Measurements from ENCODE around the gene CYREN. TPM values are rescaled to one million over a fixed set of nuclear protein-coding genes. Genes with fewer than 3 reads are reported as not detected.
A peak's percentile ranks its signal among the peaks of the same experiment; 100 is the strongest.

CYREN gene
- total and polyA plus RNA-seq, 9 of the 15 experiments (the other 6 are each of a cell fraction or from before 2014, with no cell fraction given) = 13.9 to 108 (median 88.8) TPM

DNA sequence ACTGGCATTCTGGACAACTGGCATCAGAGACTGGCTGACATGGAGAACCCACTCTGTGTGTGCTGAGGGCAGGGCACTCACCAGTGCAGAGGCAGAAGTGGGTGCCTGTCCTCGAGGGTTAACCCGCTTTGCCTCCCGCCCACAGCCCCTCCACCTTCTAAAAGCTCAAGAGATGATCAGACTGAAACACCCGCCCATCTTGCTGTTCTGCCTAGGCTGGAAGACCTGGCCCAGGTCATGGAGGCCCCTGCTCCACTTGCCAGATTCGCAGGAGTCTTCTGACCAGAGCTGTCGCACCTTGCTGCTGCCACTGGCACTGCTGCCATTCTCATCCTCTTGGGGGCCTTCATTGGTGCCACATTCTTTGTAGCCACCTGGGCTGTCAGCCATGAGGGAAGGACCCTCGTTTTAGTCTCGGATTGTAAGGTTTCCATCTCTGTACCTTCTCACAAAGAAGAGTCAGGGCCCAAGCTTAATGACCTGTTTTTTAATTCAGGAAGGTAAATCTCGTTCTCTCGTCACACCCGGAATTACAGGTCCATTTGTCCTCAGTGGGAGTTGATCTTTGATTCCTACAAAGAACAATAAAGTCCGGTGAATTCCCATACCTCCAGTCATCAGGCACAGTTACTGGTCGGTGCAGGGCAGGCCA is 1.9 kb downstream of the CYREN start (continued):
- TF ChIP-seq, protein P1, sequence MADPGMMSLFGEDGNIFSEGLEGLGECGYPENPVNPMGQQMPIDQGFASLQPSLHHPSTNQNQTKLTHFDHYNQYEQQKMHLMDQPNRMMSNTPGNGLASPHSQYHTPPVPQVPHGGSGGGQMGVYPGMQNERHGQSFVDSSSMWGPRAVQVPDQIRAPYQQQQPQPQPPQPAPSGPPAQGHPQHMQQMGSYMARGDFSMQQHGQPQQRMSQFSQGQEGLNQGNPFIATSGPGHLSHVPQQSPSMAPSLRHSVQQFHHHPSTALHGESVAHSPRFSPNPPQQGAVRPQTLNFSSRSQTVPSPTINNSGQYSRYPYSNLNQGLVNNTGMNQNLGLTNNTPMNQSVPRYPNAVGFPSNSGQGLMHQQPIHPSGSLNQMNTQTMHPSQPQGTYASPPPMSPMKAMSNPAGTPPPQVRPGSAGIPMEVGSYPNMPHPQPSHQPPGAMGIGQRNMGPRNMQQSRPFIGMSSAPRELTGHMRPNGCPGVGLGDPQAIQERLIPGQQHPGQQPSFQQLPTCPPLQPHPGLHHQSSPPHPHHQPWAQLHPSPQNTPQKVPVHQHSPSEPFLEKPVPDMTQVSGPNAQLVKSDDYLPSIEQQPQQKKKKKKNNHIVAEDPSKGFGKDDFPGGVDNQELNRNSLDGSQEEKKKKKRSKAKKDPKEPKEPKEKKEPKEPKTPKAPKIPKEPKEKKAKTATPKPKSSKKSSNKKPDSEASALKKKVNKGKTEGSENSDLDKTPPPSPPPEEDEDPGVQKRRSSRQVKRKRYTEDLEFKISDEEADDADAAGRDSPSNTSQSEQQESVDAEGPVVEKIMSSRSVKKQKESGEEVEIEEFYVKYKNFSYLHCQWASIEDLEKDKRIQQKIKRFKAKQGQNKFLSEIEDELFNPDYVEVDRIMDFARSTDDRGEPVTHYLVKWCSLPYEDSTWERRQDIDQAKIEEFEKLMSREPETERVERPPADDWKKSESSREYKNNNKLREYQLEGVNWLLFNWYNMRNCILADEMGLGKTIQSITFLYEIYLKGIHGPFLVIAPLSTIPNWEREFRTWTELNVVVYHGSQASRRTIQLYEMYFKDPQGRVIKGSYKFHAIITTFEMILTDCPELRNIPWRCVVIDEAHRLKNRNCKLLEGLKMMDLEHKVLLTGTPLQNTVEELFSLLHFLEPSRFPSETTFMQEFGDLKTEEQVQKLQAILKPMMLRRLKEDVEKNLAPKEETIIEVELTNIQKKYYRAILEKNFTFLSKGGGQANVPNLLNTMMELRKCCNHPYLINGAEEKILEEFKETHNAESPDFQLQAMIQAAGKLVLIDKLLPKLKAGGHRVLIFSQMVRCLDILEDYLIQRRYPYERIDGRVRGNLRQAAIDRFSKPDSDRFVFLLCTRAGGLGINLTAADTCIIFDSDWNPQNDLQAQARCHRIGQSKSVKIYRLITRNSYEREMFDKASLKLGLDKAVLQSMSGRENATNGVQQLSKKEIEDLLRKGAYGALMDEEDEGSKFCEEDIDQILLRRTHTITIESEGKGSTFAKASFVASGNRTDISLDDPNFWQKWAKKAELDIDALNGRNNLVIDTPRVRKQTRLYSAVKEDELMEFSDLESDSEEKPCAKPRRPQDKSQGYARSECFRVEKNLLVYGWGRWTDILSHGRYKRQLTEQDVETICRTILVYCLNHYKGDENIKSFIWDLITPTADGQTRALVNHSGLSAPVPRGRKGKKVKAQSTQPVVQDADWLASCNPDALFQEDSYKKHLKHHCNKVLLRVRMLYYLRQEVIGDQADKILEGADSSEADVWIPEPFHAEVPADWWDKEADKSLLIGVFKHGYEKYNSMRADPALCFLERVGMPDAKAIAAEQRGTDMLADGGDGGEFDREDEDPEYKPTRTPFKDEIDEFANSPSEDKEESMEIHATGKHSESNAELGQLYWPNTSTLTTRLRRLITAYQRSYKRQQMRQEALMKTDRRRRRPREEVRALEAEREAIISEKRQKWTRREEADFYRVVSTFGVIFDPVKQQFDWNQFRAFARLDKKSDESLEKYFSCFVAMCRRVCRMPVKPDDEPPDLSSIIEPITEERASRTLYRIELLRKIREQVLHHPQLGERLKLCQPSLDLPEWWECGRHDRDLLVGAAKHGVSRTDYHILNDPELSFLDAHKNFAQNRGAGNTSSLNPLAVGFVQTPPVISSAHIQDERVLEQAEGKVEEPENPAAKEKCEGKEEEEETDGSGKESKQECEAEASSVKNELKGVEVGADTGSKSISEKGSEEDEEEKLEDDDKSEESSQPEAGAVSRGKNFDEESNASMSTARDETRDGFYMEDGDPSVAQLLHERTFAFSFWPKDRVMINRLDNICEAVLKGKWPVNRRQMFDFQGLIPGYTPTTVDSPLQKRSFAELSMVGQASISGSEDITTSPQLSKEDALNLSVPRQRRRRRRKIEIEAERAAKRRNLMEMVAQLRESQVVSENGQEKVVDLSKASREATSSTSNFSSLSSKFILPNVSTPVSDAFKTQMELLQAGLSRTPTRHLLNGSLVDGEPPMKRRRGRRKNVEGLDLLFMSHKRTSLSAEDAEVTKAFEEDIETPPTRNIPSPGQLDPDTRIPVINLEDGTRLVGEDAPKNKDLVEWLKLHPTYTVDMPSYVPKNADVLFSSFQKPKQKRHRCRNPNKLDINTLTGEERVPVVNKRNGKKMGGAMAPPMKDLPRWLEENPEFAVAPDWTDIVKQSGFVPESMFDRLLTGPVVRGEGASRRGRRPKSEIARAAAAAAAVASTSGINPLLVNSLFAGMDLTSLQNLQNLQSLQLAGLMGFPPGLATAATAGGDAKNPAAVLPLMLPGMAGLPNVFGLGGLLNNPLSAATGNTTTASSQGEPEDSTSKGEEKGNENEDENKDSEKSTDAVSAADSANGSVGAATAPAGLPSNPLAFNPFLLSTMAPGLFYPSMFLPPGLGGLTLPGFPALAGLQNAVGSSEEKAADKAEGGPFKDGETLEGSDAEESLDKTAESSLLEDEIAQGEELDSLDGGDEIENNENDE (IDR thresholded peaks at IDR 0.05; ENCODE audit: low read depth, low read length) = no peak
- TF ChIP-seq PURB (CRISPR knock-in tag; IDR thresholded peaks at IDR 0.05; ENCODE audit: low read depth) (0 out of 2 replicates have a peak, but pooled peaks have one; percentile 60), GABPB1 (CRISPR knock-in tag; IDR thresholded peaks at IDR 0.05) (no peak), PHTF2 (CRISPR knock-in tag; IDR thresholded peaks at IDR 0.05) (no peak), HSF4 (CRISPR knock-in tag; IDR thresholded peaks at IDR 0.05; ENCODE audit: borderline replicate concordance) (no peak), RBFOX2 (IDR thresholded peaks at IDR 0.05; ENCODE audit: low read depth, low read length) (peak; percentile 60; the same call in 1 of the 2 replicates)
- TF ChIP-seq, protein P2, sequence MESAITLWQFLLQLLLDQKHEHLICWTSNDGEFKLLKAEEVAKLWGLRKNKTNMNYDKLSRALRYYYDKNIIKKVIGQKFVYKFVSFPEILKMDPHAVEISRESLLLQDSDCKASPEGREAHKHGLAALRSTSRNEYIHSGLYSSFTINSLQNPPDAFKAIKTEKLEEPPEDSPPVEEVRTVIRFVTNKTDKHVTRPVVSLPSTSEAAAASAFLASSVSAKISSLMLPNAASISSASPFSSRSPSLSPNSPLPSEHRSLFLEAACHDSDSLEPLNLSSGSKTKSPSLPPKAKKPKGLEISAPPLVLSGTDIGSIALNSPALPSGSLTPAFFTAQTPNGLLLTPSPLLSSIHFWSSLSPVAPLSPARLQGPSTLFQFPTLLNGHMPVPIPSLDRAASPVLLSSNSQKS (CRISPR knock-in tag; IDR thresholded peaks at IDR 0.05) = no peak
- TF ChIP-seq, protein P3, sequence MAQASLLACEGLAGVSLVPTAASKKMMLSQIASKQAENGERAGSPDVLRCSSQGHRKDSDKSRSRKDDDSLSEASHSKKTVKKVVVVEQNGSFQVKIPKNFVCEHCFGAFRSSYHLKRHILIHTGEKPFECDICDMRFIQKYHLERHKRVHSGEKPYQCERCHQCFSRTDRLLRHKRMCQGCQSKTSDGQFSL (CRISPR knock-in tag; IDR thresholded peaks at IDR 0.05) = no peak
- TF ChIP-seq, protein P3 (tag; IDR thresholded peaks at IDR 0.05) = peak in 1 of 2 experiments; percentile 6; a peak in 1 of 4 replicates
- TF ChIP-seq, protein P4, sequence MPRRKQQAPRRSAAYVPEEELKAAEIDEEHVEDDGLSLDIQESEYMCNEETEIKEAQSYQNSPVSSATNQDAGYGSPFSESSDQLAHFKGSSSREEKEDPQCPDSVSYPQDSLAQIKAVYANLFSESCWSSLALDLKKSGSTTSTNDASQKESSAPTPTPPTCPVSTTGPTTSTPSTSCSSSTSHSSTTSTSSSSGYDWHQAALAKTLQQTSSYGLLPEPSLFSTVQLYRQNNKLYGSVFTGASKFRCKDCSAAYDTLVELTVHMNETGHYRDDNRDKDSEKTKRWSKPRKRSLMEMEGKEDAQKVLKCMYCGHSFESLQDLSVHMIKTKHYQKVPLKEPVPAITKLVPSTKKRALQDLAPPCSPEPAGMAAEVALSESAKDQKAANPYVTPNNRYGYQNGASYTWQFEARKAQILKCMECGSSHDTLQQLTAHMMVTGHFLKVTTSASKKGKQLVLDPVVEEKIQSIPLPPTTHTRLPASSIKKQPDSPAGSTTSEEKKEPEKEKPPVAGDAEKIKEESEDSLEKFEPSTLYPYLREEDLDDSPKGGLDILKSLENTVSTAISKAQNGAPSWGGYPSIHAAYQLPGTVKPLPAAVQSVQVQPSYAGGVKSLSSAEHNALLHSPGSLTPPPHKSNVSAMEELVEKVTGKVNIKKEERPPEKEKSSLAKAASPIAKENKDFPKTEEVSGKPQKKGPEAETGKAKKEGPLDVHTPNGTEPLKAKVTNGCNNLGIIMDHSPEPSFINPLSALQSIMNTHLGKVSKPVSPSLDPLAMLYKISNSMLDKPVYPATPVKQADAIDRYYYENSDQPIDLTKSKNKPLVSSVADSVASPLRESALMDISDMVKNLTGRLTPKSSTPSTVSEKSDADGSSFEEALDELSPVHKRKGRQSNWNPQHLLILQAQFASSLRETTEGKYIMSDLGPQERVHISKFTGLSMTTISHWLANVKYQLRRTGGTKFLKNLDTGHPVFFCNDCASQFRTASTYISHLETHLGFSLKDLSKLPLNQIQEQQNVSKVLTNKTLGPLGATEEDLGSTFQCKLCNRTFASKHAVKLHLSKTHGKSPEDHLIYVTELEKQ (CRISPR knock-in tag; IDR thresholded peaks at IDR 0.05) = no peak
